Ovary (tissue), 3 donors: ENCODE results near the gene UNC5B.

ENCODE experiments used
- EP300 ChIP-seq: sonication (generic); formaldehyde crosslinking; IDR thresholded peaks from one replicate; pipeline ENCODE4 v1.6.1; 2017; ENCODE audit warnings: antibody characterized with exemption
- POLR2A ChIP-seq: fragments of 450-650 bp; IDR thresholded peaks from one replicate; pipeline ENCODE4 v1.6.1; 2017; ENCODE audit warnings: antibody characterized with exemption, mild to moderate bottlenecking, moderate library complexity
- TF ChIP-seq, protein P1 (sequence below), 3 donors: fragments of 450-650 bp in 2 of 3; fragments of 200-600 bp in 1 of 3; IDR thresholded peaks; one replicate each; pipeline versions ENCODE4 v1.5.1 to v1.8.0; 2016 to 2022; ENCODE audit warnings: antibody characterized with exemption in 3 of 3, mild to moderate bottlenecking in 1 of 3
- donor health status: DM: no; HTN: no; CAD: no.

- TF ChIP-seq, protein P1, sequence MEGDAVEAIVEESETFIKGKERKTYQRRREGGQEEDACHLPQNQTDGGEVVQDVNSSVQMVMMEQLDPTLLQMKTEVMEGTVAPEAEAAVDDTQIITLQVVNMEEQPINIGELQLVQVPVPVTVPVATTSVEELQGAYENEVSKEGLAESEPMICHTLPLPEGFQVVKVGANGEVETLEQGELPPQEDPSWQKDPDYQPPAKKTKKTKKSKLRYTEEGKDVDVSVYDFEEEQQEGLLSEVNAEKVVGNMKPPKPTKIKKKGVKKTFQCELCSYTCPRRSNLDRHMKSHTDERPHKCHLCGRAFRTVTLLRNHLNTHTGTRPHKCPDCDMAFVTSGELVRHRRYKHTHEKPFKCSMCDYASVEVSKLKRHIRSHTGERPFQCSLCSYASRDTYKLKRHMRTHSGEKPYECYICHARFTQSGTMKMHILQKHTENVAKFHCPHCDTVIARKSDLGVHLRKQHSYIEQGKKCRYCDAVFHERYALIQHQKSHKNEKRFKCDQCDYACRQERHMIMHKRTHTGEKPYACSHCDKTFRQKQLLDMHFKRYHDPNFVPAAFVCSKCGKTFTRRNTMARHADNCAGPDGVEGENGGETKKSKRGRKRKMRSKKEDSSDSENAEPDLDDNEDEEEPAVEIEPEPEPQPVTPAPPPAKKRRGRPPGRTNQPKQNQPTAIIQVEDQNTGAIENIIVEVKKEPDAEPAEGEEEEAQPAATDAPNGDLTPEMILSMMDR (IDR thresholded peaks at IDR 0.05), result no peak
- TF ChIP-seq POLR2A, result no peak
- TF ChIP-seq EP300, result no peak
These were observed 68.5 kb downstream of the UNC5B start for GRCh38 chr10:71280825-71281224.
